ENCODE measurements around the gene EXTL1.

Gene EXTL1

GRCh38 chr1:26075421-26076144 is 54.0 kb downstream of the EXTL1 start:
- no peak for DNase-seq

- no peak for DNase-seq
Measured at GRCh38 chr1:26077524-26077923, 55.9 kb downstream of the EXTL1 start.

- DNase-seq, result no peak
Measured at GRCh38 chr1:26078286-26079177, 57.0 kb downstream of the EXTL1 start.

DNA sequence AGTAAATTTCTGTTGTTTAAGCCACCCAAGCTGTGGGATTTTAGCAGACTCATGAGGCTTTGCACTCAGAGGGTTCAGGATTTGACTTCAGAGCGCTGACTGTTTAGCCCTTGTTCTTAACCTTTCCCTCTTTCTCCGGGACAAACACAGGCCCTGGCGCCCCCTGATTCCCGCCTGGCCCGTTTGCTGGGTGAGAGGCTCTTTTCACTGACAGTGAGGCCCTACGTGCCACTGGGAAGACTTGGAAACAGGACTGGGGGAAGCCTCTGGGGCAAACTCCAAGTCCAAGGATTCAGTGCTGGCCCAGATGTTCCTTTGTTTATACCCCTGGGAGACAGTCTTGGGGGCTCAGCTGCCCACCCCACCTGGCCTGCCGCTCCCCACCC is 57.6 kb downstream of the EXTL1 start:
- DNase-seq, result no peak

DNA sequence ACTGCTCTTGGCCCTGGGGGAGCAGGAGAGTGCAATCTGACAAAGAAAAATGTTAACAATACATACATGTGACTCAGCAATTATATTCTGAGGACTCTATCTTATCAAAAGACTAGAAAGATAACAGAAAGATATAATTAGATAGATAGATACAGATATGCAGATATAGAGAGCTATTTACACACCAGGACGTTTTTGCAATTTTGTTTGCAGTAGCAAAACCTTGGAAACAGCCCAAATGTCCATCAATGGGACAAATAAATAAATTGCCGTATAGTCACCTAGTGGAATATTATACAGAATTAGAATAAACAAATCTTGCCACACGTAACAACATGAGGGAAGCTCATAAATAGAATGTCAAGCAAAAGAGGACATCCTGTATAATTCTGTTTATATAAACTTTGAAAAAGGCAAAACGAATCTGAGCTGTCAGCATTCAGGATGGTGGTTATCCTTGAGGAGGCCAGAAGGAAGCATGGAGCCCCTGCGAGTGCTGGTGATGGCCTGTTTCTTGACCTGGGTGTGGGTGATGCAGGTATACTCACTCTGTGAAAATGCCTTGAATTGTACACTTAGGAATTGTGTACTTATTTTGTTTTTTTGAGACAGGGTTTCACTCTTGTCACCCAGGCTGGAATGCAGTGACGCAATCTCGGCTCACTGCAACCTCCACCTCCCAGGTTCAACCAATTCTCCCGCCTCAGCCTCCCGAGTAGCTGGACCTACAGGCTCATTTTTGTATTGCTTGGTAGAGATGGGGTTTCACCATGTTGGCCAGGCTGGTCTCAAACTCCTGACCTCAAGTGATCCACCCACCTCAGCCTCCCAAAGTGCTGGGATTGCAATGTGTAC is 58.6 kb downstream of the EXTL1 start:
- DNase-seq, result no peak

DNA sequence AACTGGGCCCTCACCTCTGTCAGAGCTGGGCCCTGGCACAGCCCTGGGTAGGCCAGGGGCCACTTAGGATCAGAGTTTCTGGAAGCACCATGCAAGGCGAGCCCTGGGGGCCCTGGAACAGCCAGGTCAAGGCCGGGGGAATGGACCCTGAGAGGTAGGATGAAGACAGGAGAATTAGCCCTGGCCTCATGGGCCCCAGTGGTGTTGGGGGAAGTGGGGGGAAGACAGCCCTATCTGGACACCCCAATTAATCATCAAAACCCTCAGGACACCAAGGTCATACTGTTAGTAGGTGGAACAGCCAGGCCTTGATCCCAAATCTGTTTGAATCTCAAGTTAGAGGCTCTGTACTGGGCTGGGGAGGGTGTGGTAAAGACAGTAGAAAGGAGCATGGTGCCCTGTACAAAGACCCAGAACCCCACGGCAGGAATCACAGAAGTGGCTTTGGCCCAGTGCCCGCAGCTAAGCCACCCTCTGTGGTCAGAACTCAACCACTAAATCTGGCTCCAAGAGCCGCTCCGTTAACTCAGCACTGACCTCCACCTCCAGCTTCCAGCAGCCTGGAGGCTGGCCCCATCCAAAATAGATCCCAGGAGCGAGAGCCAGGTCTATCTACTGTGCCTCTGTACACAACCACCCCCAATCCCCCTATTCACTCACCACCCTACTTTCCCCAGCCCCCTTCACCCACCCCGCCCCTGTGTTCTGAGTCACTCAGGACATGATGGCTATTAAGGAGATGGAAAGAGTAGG is 59.9 kb downstream of the EXTL1 start:
- DNase-seq, result no peak

GRCh38 chr1:26082020-26082350 is 60.4 kb downstream of the EXTL1 start:
- DNase-seq, result no peak

DNA sequence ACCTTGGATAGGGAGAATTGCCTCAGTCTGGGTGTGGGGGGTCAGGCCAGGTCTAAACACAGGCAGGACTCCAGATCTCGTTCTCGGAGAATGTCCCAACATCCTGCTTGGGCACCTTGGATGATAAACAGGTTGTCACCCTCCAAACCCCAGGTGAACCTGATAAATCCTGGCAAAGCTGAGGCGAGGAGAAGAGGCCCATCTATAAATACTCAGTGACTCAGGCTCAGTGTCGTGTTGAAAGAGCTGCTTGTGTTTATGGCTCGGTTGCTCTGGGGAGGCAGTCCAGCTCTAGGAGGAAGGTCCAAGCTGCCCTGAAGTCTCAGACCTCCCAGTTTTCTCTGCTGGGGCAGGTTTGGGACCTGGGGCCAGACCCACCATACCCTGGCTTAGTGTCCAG is 61.6 kb downstream of the EXTL1 start:
- DNase-seq, result no peak

- DNase-seq, result no peak
Measured at GRCh38 chr1:26084091-26084561, 62.6 kb downstream of the EXTL1 start.

DNA sequence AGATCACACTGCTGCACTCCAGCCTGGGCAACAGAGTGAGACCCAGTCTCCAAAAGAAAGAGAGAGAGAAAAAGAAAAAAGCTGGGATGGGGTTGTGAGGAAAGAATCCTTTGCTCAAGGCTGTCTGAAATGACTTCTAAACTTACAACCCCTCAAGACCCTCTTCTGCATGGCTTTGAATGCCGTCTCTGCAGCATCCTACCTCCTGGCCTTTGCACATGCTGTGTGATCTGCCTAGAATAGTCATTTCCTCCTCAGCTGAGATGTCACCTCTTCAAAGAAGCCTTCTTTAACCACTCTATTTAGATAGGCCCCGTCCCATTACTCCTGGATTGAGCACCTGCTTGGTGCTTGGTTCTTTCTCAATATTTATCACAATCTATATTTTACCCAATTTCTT is 63.3 kb downstream of the EXTL1 start:
- no peak for DNase-seq

All from SIG-M5 (cell line).